T-helper 2 cell treated with Interferon-gamma antibody and Interleukin-4, amounts not matched to agents 5 μg/mL and 100 μg/mL, for 36 hours (primary cell): ENCODE results near the gene FBXO8.
A peak's percentile ranks its signal among the peaks of the same experiment; 100 is the strongest.

Source experiments
- DNase-seq: peaks from one replicate; pipeline ENCODE4 v3.0.0; 2021; ENCODE audit warnings: low spot score
- H3K27ac Mint-ChIP-seq: one replicate; pipeline ENCODE4 v1.8.0; 2021; ENCODE audit warnings: mild to moderate bottlenecking, mixed read lengths
- H3K27me3 Mint-ChIP-seq: one replicate; pipeline ENCODE4 v1.8.0; 2021; ENCODE audit warnings: low read depth, mixed read lengths
- H3K36me3 Mint-ChIP-seq: one replicate; pipeline ENCODE4 v1.8.0; 2021; ENCODE audit warnings: low read depth, mixed read lengths
- H3K4me1 Mint-ChIP-seq: one replicate; pipeline ENCODE4 v1.8.0; 2021; ENCODE audit warnings: low read depth, mixed read lengths
- H3K4me3 Mint-ChIP-seq: one replicate; pipeline ENCODE4 v1.8.0; 2022; ENCODE audit warnings: mild to moderate bottlenecking, moderate library complexity, mixed read lengths
- H3K9me3 Mint-ChIP-seq: one replicate; pipeline ENCODE4 v1.8.0; 2021; ENCODE audit warnings: mixed read lengths

FBXO8 gene, protein sequence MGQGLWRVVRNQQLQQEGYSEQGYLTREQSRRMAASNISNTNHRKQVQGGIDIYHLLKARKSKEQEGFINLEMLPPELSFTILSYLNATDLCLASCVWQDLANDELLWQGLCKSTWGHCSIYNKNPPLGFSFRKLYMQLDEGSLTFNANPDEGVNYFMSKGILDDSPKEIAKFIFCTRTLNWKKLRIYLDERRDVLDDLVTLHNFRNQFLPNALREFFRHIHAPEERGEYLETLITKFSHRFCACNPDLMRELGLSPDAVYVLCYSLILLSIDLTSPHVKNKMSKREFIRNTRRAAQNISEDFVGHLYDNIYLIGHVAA

DNA sequence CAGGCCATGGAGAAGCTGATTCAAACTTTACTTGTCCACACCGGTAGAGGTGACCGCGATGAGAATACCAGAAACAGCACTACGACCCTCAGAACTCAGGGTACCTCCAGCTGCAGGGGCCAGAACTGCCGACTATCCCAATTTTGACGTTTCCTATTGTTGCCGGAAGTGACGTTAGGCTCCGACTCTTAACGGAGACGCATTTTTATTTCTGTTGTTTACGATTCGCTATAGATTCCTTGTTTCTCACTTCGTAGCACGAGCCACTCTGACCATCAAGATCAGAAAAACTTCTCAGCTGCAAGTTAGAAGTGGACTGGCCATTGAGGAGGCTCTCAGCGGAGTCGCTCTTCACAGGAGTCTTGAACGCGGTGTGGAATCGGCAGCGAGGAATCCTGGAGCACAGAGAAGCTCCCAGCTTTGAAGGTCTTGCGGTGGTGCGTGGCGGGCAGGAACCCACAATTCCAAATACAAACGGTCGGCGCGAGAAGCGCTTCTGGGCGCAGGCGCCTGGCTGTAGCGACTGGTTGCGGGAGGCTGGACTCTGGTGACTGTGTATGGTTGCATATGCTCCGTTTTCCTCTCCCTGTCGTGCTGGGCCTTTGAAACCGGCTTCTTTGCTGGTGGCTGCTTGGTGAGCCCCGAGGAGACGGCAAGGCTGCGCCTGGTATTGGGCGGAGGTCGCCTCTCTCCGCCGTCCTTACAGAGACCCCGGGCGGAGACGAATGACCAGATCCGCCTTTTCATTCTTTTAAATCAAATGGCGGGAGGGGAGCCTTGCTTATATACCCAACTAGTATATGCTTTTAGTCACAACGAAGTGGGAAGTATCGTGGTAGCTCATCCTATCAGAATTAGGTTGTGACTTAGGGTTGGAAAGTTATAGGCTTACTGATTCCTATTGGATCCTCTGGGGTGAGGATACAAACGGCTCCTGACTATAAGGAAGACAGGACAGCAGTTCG is at the start of gene FBXO8, which contains the start of gene CEP44:
Gene FBXO8 (minus strand): TSS at position 161 of the 965 bp plus-strand sequence. CDS start 20,575 bp downstream, outside the sequence.
Gene CEP44 (plus strand): TSS at position 405 of the 965 bp plus-strand sequence. CDS start 15,211 bp downstream, outside the sequence.
- peak within 1 kb of the TSS; percentile 99 for H3K27ac Mint-ChIP-seq
- H3K4me3 Mint-ChIP-seq, result peak within 1 kb of the TSS; percentile 99
- H3K4me1 Mint-ChIP-seq, result peaks cover 48% of the 10 kb centered on the region
- peak; percentile 62 for DNase-seq
- peaks cover 27% of the 10 kb centered on the region for H3K36me3 Mint-ChIP-seq
- no peaks in the 10 kb centered on the region for H3K27me3 Mint-ChIP-seq
- H3K9me3 Mint-ChIP-seq, result peaks cover 7% of the 10 kb centered on the region

DNA sequence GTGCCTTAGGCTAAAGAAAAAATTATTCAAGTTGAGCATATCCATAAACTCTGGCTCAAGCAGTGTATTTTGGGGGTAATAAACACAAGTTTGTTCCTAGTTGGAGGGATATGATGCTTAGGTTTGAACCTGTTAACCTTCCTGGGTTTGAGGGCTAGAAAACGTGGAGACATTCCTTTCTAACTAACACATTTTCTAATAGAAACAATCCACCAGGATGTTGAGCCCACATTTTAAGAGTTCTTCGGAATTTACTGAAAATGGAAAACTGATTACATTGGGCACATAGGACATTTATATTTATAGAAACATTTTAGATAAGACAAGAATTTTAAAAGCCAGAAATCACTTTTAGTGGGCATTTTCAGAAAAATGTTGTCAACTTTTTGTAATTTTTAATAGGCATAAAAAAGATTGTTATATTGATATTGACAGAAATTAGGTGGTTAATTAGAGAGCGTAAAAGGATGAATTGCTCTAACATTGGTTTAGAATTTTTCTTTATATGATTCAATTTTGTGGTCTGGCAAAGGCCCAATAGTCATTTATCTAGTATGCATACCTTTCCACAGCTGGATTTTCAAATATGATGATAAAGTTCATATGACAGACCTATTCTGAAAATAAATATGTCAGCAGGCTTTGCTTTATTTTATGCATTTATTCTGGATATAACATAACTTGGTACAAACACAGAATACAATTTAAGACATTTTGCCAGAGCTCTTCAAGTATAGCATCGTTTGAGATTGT is 49.5 kb upstream of the FBXO8 start:
- no peak for DNase-seq
- Mint-ChIP-seq H3K36me3 (no peaks in the 10 kb centered on the region), H3K27me3 (no peaks in the 10 kb centered on the region), H3K27ac (no peak overlapping the region), H3K4me1 (no peaks in the 10 kb centered on the region), H3K4me3 (no peak overlapping the region), H3K9me3 (no peaks in the 10 kb centered on the region)

DNA sequence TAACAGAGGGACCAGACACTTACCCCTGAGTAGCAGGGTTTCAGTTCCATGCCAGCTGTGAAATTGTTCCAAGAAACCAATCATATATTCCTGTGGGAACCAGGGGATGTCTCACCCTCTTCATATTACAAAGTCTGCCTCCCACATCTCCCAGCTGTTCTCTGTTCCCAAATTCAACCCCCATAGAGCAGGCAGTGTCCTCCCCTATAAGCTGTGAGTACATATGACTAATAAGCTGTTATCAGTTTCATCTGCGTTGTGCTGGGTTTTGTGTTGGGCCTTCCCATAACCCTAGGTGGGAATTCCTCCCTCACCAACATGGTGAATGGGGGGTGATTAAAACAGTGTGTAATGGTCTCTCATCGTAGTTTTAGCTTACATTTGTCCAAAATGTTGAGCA is 41.3 kb upstream of the FBXO8 start:
- no peak overlapping the region for H3K27ac Mint-ChIP-seq

DNA sequence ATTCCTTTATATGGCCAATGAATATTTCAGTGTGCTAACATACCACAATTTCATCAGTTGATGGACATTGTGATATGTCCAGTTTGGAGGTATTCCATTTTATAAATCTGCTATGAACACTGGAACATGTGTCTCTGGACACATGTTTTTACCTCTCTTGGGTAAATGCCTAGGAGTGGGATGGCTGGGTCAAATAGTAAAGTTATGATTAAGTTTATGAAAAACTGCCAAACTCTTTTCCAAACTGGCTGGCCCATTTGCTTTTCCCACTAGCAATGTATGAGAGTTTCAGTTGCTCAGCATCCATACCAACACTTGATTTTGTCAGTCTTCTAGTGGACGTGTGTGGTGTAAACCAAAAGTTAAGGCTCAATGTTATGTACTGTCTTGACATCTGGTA is 40.8 kb upstream of the FBXO8 start:
- Mint-ChIP-seq H3K27ac (no peak overlapping the region), H3K27me3 (no peaks in the 10 kb centered on the region), H3K36me3 (no peaks in the 10 kb centered on the region), H3K4me3 (no peak overlapping the region), H3K9me3 (no peaks in the 10 kb centered on the region), H3K4me1 (no peaks in the 10 kb centered on the region)
- no peak for DNase-seq

More for the DNA sequence above, 41.3 kb upstream of the FBXO8 start:
- DNase-seq, result no peak
- H3K27me3 Mint-ChIP-seq, result no peaks in the 10 kb centered on the region
- no peaks in the 10 kb centered on the region for H3K36me3 Mint-ChIP-seq
- H3K9me3 Mint-ChIP-seq, result no peaks in the 10 kb centered on the region
- H3K4me1 Mint-ChIP-seq, result no peaks in the 10 kb centered on the region
- H3K4me3 Mint-ChIP-seq, result no peak overlapping the region

DNA sequence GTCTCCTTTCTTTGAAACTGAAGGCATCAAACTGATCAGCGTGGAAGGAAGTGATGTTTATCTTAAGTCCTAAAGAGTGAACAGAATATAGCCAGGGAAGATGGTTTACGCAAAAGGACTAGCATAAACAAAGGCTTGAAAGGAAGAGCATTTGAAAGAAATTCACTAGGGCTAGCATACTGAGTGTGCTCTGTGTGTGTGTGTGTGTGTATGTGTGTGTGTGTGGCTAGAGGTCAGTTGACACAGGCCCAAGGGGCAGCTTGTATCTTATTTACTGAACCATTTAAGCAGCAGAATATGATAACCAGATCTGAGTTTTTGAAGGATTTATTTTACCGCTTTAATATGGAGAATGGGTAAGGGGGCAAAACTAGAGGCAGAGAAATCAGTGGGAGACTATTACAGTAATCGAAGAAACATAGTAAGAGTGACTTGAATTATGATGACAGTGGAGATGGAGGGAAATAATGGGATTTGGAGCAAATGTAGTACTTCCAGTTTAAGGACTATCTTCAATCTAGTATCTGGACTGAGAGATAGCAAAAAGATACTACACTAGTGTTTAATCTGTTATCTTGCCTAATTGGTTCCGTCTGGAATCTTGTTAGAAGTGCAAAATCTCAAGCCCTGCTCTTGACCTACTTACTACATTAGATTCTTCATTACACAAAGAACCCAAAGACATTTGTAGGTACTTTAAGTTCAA is 37.2 kb upstream of the FBXO8 start:
- H3K27ac Mint-ChIP-seq, result no peak overlapping the region
- H3K27me3 Mint-ChIP-seq, result no peaks in the 10 kb centered on the region
- no peak overlapping the region for H3K4me3 Mint-ChIP-seq
- DNase-seq, result no peak
- H3K4me1 Mint-ChIP-seq, result no peaks in the 10 kb centered on the region
- H3K36me3 Mint-ChIP-seq, result peaks cover 2% of the 10 kb centered on the region
- H3K9me3 Mint-ChIP-seq, result no peaks in the 10 kb centered on the region

DNA sequence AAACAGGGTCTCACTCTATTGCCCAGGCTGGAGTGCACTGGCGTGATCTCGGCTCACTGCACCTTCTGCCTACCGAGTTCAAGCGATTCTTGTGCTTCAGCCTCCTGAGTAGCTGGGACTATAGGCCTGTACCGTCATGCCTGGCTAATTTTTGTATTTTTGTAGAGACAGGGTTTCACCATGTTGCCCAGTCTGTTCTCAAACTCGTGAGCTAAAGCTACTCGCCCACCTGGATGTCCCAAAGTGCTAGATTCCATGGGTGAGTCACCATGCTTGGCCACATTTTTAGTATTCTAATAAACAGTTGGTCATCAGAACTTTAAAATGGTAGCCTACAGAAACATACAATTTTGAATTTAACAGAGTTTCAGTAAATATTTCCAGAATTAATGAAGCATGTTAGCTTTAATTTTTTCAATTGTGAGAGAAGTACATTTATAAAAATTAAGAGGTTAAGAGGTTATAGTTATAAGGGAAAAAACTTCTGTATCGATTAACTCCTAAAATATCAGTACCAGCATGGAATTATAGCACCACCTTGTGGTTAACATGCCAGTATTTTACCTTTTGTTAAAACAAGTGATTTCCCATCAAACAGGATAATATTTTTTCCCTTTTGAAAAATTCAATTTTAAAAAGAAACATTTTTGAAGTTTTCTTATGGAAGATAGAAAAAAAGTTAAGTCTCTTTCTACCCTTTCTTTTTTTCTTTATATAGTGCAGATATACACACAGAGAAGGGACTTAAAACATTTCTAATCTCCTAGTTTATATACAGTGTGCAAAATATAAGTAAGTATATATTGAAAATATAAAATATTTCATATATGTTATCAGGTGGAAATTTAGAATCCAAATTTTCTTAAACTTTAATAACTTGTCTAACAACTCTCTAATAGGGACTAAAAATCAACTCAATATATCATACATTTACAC is 35.6 kb upstream of the FBXO8 start:
- H3K27me3 Mint-ChIP-seq, result no peaks in the 10 kb centered on the region
- DNase-seq, result no peak
- H3K4me1 Mint-ChIP-seq, result no peaks in the 10 kb centered on the region
- H3K36me3 Mint-ChIP-seq, result peaks cover 2% of the 10 kb centered on the region
- no peak overlapping the region for H3K4me3 Mint-ChIP-seq
- H3K27ac Mint-ChIP-seq, result no peak overlapping the region
- H3K9me3 Mint-ChIP-seq, result no peaks in the 10 kb centered on the region

DNA sequence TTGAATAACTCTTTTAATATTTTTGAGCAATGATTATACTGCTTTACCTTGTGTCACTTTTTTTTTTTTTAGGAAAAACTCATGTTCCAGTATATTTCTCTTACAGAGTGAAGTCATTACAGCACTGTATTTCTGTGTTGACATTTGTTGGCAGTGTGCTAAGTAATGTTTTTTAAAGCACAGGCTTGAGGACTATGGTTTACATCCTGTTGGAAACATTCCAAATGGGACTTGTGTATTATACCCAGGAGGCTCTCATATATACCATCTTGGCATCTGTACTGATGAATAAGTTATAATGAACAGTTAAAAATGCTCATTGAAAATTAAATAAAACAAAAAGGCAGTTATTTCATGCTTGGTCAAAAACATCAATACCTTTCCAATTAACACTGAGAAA is 34.1 kb upstream of the FBXO8 start:
- Mint-ChIP-seq H3K27me3 (no peaks in the 10 kb centered on the region), H3K4me3 (no peak overlapping the region), H3K27ac (no peak overlapping the region), H3K36me3 (peaks cover 5% of the 10 kb centered on the region), H3K9me3 (no peaks in the 10 kb centered on the region), H3K4me1 (peaks cover 3% of the 10 kb centered on the region)
- DNase-seq, result no peak

DNA sequence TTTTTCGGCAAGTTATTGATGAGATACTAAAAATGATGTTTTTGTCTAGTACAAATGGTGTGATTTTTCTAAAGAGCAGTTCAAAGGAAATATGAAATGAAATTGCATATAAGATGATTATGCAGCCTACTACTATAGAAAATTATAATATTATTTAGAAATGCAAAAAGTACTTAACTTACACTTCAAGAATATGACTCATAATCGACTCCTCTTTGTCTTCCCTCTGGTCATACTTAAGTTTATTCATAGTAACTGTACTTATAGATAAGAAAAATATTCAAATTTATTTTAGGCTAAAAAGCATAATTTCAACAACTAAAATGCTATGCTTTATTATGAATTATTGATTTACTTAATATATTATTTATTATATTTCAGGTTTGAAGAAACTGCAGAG is 33.5 kb upstream of the FBXO8 start:
- H3K36me3 Mint-ChIP-seq, result peaks cover 6% of the 10 kb centered on the region

DNA sequence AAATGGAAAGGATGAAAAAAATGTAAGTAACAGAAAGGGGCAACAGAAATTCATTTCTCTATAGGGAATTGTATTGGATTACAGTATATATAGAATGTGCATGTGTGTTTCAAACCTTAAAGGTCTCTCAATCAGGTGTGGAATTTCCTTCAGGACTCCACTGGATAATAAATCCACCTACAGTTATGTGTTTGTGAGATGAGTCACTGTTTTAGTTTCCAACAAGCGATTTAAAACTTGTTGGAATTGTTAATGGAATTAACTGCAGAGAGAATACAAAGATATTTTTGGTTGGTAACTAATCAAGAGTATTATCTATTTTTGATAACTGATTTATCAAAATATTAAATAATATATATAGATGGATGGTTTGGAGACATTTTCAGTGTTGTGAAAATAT is 33.1 kb upstream of the FBXO8 start:
- Mint-ChIP-seq H3K4me3 (no peak overlapping the region), H3K36me3 (peaks cover 6% of the 10 kb centered on the region), H3K4me1 (peaks cover 3% of the 10 kb centered on the region), H3K27me3 (no peaks in the 10 kb centered on the region), H3K27ac (no peak overlapping the region), H3K9me3 (no peaks in the 10 kb centered on the region)
- no peak for DNase-seq

More for the DNA sequence above, 33.5 kb upstream of the FBXO8 start:
- H3K4me3 Mint-ChIP-seq, result no peak overlapping the region
- no peak overlapping the region for H3K27ac Mint-ChIP-seq
- no peaks in the 10 kb centered on the region for H3K9me3 Mint-ChIP-seq
- peaks cover 3% of the 10 kb centered on the region for H3K4me1 Mint-ChIP-seq
- no peaks in the 10 kb centered on the region for H3K27me3 Mint-ChIP-seq
- no peak for DNase-seq

DNA sequence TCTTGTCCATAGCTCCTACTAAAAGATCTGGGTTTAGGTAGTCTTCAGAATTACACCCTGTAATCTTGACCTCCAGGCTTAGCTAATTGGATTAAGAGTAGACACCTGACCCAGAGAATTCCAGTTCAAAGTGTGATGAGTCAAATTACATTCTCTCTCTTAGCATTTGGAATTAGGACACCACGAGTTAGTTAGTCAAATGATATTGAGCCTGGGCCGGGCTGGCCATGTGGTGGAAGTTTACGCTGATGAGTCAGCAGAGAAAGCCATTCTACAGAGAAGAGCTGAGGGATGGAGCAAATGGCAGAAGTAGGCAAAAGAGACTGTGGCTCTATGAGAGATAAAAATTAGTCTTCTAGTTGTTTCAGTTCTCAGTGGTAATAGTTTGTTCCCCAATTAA is 31.3 kb upstream of the FBXO8 start:
- H3K27me3 Mint-ChIP-seq, result no peaks in the 10 kb centered on the region
- peaks cover 7% of the 10 kb centered on the region for H3K36me3 Mint-ChIP-seq
- no peak overlapping the region for H3K27ac Mint-ChIP-seq
- no peak for DNase-seq
- H3K4me1 Mint-ChIP-seq, result peaks cover 3% of the 10 kb centered on the region
- no peaks in the 10 kb centered on the region for H3K9me3 Mint-ChIP-seq
- H3K4me3 Mint-ChIP-seq, result no peak overlapping the region

DNA sequence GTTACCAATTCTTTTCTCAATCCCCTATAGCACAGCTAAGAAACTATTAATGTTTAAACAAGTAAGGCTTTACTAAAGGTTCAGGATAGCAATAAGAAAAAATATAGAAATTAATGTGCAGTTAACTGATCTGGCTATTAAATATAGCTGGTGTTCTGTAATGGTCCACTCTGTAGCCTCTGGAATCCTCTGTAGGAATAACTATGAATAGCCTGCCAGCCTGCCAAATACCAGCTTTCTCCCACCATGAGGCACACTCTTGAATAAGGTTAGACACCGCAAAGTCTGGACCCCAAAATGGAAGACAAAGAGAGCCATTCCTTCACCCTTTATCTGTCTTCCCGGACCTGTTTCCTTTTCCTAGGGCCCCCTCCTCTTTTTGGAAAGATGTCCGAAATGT is 30.8 kb upstream of the FBXO8 start:
- DNase-seq, result no peak
- Mint-ChIP-seq H3K4me3 (no peak overlapping the region), H3K36me3 (peaks cover 8% of the 10 kb centered on the region), H3K27ac (no peak overlapping the region), H3K27me3 (no peaks in the 10 kb centered on the region), H3K9me3 (no peaks in the 10 kb centered on the region), H3K4me1 (peaks cover 3% of the 10 kb centered on the region)

DNA sequence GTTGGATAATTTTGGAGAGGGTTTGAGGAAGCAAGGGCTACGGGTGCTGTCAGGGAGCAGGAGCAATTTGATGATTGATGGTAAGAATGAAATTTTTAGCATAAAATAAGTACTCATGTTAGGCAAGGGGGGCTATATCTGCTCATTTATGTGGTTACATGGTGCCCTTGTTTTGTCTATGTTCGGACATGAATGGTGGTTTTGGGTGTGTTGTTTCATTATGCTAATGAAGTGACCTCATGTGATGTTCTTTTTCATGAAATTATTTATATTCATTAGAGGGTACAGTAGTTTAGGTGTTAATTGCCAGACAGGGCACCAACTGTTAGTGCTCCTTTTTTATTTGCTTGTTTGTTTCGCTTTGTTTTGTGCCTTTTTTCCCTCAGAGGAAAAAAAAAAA is 29.5 kb upstream of the FBXO8 start:
- Mint-ChIP-seq H3K36me3 (peaks cover 14% of the 10 kb centered on the region), H3K27me3 (no peaks in the 10 kb centered on the region), H3K4me1 (peaks cover 3% of the 10 kb centered on the region), H3K4me3 (no peak overlapping the region), H3K9me3 (no peaks in the 10 kb centered on the region), H3K27ac (no peak overlapping the region)
- no peak for DNase-seq
